H1 (cell line): Measurements from ENCODE around the gene TPH2.

Experiments used
- YY1 ChIP-seq: IDR thresholded peaks from 2 replicates; pipeline ENCODE4 v1.6.1; 2011; ENCODE audit warnings: low read depth, mild to moderate bottlenecking, low read length
- TF ChIP-seq, protein P1 (sequence below), 3 experiments: IDR thresholded peaks; 1 replicate in 2 of 3; 2 replicates in 1 of 3; pipeline versions ENCODE4 v1.5.1 to v1.6.1; 2011; ENCODE audit warnings: low read length in 3 of 3, mild to moderate bottlenecking in 3 of 3, inconsistent platforms in 2 of 3, low read depth in 1 of 3, moderate library complexity in 1 of 3; ENCODE audit not compliant: insufficient read depth in 1 of 3; ENCODE audit errors: control extremely low read depth in 1 of 3

- no peak for TF ChIP-seq YY1
- TF ChIP-seq, protein P1, sequence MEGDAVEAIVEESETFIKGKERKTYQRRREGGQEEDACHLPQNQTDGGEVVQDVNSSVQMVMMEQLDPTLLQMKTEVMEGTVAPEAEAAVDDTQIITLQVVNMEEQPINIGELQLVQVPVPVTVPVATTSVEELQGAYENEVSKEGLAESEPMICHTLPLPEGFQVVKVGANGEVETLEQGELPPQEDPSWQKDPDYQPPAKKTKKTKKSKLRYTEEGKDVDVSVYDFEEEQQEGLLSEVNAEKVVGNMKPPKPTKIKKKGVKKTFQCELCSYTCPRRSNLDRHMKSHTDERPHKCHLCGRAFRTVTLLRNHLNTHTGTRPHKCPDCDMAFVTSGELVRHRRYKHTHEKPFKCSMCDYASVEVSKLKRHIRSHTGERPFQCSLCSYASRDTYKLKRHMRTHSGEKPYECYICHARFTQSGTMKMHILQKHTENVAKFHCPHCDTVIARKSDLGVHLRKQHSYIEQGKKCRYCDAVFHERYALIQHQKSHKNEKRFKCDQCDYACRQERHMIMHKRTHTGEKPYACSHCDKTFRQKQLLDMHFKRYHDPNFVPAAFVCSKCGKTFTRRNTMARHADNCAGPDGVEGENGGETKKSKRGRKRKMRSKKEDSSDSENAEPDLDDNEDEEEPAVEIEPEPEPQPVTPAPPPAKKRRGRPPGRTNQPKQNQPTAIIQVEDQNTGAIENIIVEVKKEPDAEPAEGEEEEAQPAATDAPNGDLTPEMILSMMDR (IDR thresholded peaks at IDR 0.05; ENCODE audit: control extremely low read depth in 1 of 3, insufficient read depth in 1 of 3, low read depth in 1 of 3, low read length in 3 of 3): no peak
These were observed 28.6 kb downstream of the TPH2 start for GRCh38 chr12:71967211-71967610.
